MCF 10A (cell line): ENCODE results near the gene USP6NL. TPM values are rescaled to one million over a fixed set of nuclear protein-coding genes. Genes with fewer than 3 reads are reported as not detected.

Source experiments
- BruUV-seq: library from RNA; stranded (reverse); fragments of 400-500 nt; replicated peaks from 2 replicates; lab custom pipeline; 2021; lab: Mats Ljungman, UMichigan
- CTCF ChIA-PET: fragments of 300-600 bp; sonication (Branson Sonifier 250); formaldehyde crosslinking; extraction: SDS; loops from one replicate; lab custom pipeline; 2021; ENCODE audit warnings: antibody characterized with exemption, inconsistent platforms; lab: Yijun Ruan, JAX
- POLR2A ChIA-PET: fragments of 300-600, 350-650 bp; sonication (Branson Sonifier 250); formaldehyde crosslinking; extraction: SDS; loops from one replicate; lab custom pipeline; 2020; ENCODE audit warnings: antibody characterized with exemption, inconsistent platforms; lab: Yijun Ruan, JAX
- DNase-seq: peaks from one replicate; pipeline ENCODE4 v3.0.0-alpha.2; 2018; ENCODE audit not compliant: unreplicated experiment
- H3K27ac Mint-ChIP-seq: one replicate; pipeline ENCODE4 v1.8.0; 2022; ENCODE audit warnings: mild to moderate bottlenecking, low read depth, mixed read lengths; ENCODE audit not compliant: unreplicated experiment
- H3K27me3 Mint-ChIP-seq: one replicate; pipeline ENCODE4 v1.8.0; 2022; ENCODE audit warnings: mixed read lengths; ENCODE audit not compliant: insufficient read depth, unreplicated experiment
- H3K36me3 Mint-ChIP-seq: one replicate; pipeline ENCODE4 v1.8.0; 2022; ENCODE audit warnings: mild to moderate bottlenecking, moderate library complexity, mixed read lengths; ENCODE audit not compliant: insufficient read depth, unreplicated experiment
- H3K4me1 Mint-ChIP-seq: one replicate; pipeline ENCODE4 v1.8.0; 2022; ENCODE audit warnings: mixed read lengths; ENCODE audit not compliant: insufficient read depth, unreplicated experiment
- H3K4me3 Mint-ChIP-seq: one replicate; pipeline ENCODE4 v1.8.0; 2022; ENCODE audit warnings: mild to moderate bottlenecking, moderate library complexity, mixed read lengths; ENCODE audit not compliant: unreplicated experiment
- H3K9me3 Mint-ChIP-seq: one replicate; pipeline ENCODE4 v1.8.0; 2022; ENCODE audit warnings: mixed read lengths; ENCODE audit not compliant: unreplicated experiment
- intact Hi-C: fragments of 100-400 bp; cut with micrococcal nuclease; formaldehyde crosslinking; loops from 2 replicates; pipeline ENCODE4 v1.14.1; 2022
- total RNA-seq: library from RNA; stranded (reverse); gene quantifications from 2 replicates; pipeline ENCODE4 v1.2.3, GENCODE V29; 2022
- TF ChIP-seq, protein P1 (sequence below): fragments of 200-600 bp; IDR thresholded peaks from one replicate; pipeline ENCODE4 v1.8.0; 2022; ENCODE audit warnings: antibody characterized with exemption, mild to moderate bottlenecking; ENCODE audit not compliant: unreplicated experiment

USP6NL gene
- total RNA-seq, 1 experiment from 2014 or later, result 19.2 TPM

DNA sequence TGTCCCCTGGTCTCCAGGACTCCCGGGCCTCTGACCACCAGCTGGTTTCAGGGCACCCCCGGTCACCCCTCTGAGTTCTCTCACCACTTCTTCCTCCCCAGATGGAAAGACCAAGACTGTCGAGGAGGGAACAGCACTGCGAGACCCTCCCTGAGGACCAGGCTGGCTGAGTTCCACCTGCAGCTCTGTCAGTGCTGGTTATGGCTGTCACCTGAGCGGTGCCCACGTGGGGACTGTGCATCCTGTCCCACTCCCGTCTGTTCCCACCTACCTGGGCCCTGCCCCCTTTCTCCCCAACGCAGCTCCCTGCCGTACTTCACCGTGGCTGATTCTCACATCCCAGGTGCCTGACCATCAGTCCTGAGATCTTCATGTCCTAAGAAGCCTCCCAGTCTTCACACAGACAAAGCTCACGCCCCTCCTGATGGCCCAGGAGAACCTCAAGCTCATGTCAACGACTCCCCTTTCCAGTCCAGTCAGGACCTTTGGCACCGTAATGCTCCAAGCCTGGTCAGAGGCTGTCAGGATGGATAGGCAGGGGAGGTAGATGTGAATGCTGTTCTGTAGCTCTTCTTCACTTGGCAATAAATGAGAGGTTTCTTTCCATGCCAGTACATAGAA lies 159.7 kb downstream of the USP6NL start:
- Mint-ChIP-seq H3K9me3 (no peaks in the 10 kb centered on the region), H3K27ac (no peak overlapping the region), H3K27me3 (peaks cover 35% of the 10 kb centered on the region), H3K4me3 (no peak overlapping the region), H3K4me1 (no peaks in the 10 kb centered on the region), H3K36me3 (no peaks in the 10 kb centered on the region)
- BruUV-seq, result no TSS peak
- intact Hi-C loops, result no loop called here
- ChIA-PET POLR2A (interaction anchor here (0.6 kb wide), 1 partner anchor 30 kb away, joined by 3 read pairs; no protein-coding TSS in a partner anchor), CTCF (interaction anchor here (0.6 to 1.1 kb wide), 2 partner anchors 12 to 30 kb away, joined by 4 read pairs; no protein-coding TSS in a partner anchor)
- TF ChIP-seq, protein P1, sequence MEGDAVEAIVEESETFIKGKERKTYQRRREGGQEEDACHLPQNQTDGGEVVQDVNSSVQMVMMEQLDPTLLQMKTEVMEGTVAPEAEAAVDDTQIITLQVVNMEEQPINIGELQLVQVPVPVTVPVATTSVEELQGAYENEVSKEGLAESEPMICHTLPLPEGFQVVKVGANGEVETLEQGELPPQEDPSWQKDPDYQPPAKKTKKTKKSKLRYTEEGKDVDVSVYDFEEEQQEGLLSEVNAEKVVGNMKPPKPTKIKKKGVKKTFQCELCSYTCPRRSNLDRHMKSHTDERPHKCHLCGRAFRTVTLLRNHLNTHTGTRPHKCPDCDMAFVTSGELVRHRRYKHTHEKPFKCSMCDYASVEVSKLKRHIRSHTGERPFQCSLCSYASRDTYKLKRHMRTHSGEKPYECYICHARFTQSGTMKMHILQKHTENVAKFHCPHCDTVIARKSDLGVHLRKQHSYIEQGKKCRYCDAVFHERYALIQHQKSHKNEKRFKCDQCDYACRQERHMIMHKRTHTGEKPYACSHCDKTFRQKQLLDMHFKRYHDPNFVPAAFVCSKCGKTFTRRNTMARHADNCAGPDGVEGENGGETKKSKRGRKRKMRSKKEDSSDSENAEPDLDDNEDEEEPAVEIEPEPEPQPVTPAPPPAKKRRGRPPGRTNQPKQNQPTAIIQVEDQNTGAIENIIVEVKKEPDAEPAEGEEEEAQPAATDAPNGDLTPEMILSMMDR, result no peak
- DNase-seq, result no peak

DNA sequence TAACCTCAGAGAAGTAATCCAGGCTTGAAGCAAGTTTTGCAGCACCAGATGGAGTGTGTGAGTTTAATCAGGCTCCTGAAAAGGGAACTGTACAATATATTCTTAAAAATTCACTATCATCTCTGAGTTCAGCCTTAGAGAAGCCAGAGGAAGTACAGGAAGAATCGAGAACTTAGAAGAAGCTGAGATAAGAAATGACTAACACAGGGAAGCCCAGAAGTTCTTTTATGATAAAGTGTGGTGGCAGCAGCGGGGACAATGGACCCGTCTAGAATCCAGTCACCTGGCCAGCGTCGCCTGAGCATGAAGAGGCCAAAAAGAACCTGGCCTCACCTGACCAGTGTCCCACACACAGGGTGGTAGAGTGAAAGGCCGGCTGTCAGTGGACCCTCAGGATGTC lies 161.0 kb downstream of the USP6NL start:
- Mint-ChIP-seq H3K36me3 (no peaks in the 10 kb centered on the region), H3K27me3 (peaks cover 48% of the 10 kb centered on the region), H3K27ac (no peak overlapping the region), H3K4me1 (no peaks in the 10 kb centered on the region), H3K4me3 (no peak overlapping the region), H3K9me3 (no peaks in the 10 kb centered on the region)
- POLR2A ChIA-PET, result interaction anchor here (0.6 kb wide), 1 partner anchor 178 kb away, joined by 3 read pairs; no protein-coding TSS in a partner anchor
- DNase-seq, result no peak
- intact Hi-C loops, result no loop called here
- TF ChIP-seq, protein P1, result no peak
- no TSS peak for BruUV-seq
- CTCF ChIA-PET, result no interaction called here

DNA sequence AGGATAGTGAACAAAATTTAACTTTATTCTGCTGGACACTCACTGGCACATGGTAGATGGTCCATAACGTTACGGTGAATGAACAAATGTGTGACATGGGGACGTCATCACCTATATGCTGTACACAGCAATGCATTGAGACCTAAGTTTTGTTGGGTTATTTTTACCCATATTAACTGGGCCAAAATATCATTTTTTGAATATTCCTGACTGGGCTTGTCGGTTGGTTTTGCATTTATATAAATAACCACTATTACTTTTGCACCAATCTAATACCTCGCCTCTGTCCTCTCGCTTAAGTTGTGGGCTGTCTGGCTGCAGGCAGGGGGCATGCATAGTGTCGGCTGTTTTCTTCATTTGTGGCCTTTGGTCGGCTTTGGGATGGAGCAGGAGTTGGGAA lies 161.7 kb downstream of the USP6NL start:
- Mint-ChIP-seq H3K4me3 (no peak overlapping the region), H3K4me1 (no peaks in the 10 kb centered on the region), H3K27me3 (peaks cover 49% of the 10 kb centered on the region), H3K36me3 (no peaks in the 10 kb centered on the region), H3K27ac (no peak overlapping the region), H3K9me3 (no peaks in the 10 kb centered on the region)
- DNase-seq, result no peak
- POLR2A ChIA-PET, result no interaction called here
- CTCF ChIA-PET, result no interaction called here
- intact Hi-C loops, result no loop called here
- BruUV-seq, result no TSS peak
- TF ChIP-seq, protein P1, result no peak

DNA sequence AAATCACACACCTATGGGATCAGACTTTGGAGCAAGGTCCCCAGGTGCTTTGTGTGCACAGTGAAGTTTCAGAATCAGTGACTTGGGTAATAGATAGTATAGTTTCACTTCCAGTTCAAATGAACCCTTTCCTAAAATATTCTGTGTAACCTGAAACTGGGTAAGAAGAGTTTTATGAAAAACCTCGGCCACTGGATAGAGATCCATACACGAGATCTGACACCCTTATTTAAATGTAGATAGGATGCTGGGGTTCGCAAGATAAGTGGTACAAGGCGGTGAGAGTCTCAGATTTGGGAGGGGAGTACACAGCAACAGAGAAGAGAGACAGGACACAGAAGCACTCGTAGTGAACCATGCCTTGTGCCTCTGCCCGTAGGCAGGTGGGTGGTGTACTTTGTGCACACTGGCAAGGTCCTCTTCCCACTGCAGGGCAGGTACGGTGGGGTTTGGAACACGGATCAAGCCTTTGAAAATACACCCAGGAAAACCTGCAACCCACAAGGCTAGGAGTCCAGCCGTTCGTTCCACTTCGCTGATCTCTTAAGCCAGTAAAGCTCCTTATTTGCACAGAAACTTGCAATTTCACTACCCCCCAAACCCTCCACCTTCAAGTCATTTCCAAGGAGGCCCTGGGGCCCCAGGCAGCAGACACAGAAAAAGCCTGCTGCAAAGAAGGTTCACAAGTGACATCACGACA lies 162.8 kb downstream of the USP6NL start:
- Mint-ChIP-seq H3K4me3 (no peak overlapping the region), H3K4me1 (no peaks in the 10 kb centered on the region), H3K27ac (no peak overlapping the region), H3K9me3 (no peaks in the 10 kb centered on the region), H3K36me3 (no peaks in the 10 kb centered on the region), H3K27me3 (peaks cover 49% of the 10 kb centered on the region)
- POLR2A ChIA-PET, result no interaction called here
- TF ChIP-seq, protein P1, result no peak
- intact Hi-C loops, result no loop called here
- CTCF ChIA-PET, result interaction anchor here (0.7 kb wide), 1 partner anchor 19 kb away, joined by 3 read pairs; no protein-coding TSS in a partner anchor
- DNase-seq, result no peak
- no TSS peak for BruUV-seq
